ENCODE measurements around the gene CARD19. TPM values are rescaled to one million over a fixed set of nuclear protein-coding genes. Genes with fewer than 3 reads are reported as not detected.

The CARD19 gene
- total and polyA plus RNA-seq, 4 donors = 31.1 to 70.7 (median 48.5) TPM

GRCh38 chr9:93087971-93088655, 7.9 kb upstream of the CARD19 start:
- H3K27me3 ChIP-seq (ENCODE audit: control insufficient read depth in 3 of 3, insufficient read depth in 3 of 3, low read length in 2 of 3) = no peaks in the 10 kb centered on the region
- DNase-seq (no peak), ATAC-seq (ENCODE audit: insufficient read depth, low FRiP score) (no peak)
- TF ChIP-seq CTCF (IDR thresholded peaks at IDR 0.05; ENCODE audit: control extremely low read depth, extremely low read depth) = no peak
- H3K36me3 ChIP-seq (ENCODE audit: control insufficient read depth in 4 of 4, insufficient read depth in 4 of 4, low read length in 4 of 4) = no peaks in the 10 kb centered on the region
- no peak overlapping the region for H3K27ac ChIP-seq (ENCODE audit: low read depth in 1 of 2, low read length in 1 of 2)
- H3K4me3 ChIP-seq = no peak overlapping the region
- WGBS, 2 donors = 97 to 98% methylated on average over 12 of the region's 12 CpGs
- peaks cover 0 to 3% (median 0%) of the 10 kb centered on the region in 4 donors for H3K9me3 ChIP-seq (ENCODE audit: control insufficient read depth in 4 of 4, insufficient read depth in 3 of 4, low read length in 3 of 4)
- peaks cover 0 to 13% (median 4%) of the 10 kb centered on the region in 5 donors for H3K4me1 ChIP-seq (ENCODE audit: control insufficient read depth in 5 of 5, insufficient read depth in 5 of 5, low read length in 5 of 5)
- H3K9ac ChIP-seq (ENCODE audit: insufficient read depth in 1 of 2, low read length in 2 of 2) = no peak overlapping the region

GRCh38 chr9:93088656-93089015, 7.4 kb upstream of the CARD19 start:
- H3K27me3 ChIP-seq (ENCODE audit: control insufficient read depth in 3 of 3, insufficient read depth in 3 of 3, low read length in 2 of 3) = no peaks in the 10 kb centered on the region
- ATAC-seq (ENCODE audit: insufficient read depth, low FRiP score) = no peak
- H3K9me3 ChIP-seq (ENCODE audit: control insufficient read depth in 4 of 4, insufficient read depth in 3 of 4, low read length in 3 of 4) = peaks cover 0 to 3% (median 0%) of the 10 kb centered on the region in 4 donors
- H3K4me3 ChIP-seq = no peak overlapping the region
- no peak for TF ChIP-seq CTCF (IDR thresholded peaks at IDR 0.05; ENCODE audit: control extremely low read depth, extremely low read depth)
- H3K9ac ChIP-seq (ENCODE audit: insufficient read depth in 1 of 2, low read length in 2 of 2) = no peak overlapping the region
- no peak for DNase-seq
- no peak overlapping the region for H3K27ac ChIP-seq (ENCODE audit: low read depth in 1 of 2, low read length in 1 of 2)
- WGBS, 2 donors = 97 to 98% methylated on average over 4 of the region's 4 CpGs
- H3K36me3 ChIP-seq (ENCODE audit: control insufficient read depth in 4 of 4, insufficient read depth in 4 of 4, low read length in 4 of 4) = no peaks in the 10 kb centered on the region
- H3K4me1 ChIP-seq (ENCODE audit: control insufficient read depth in 5 of 5, insufficient read depth in 5 of 5, low read length in 5 of 5) = peaks cover 0 to 13% (median 2%) of the 10 kb centered on the region in 5 donors

- 88 to 92% methylated on average over 5 of the region's 5 CpGs for WGBS, 2 donors
- Histone ChIP-seq H3K27me3 (ENCODE audit: control insufficient read depth in 3 of 3, insufficient read depth in 3 of 3, low read length in 2 of 3) (no peaks in the 10 kb centered on the region), H3K9ac (ENCODE audit: insufficient read depth in 1 of 2, low read length in 2 of 2) (no peak overlapping the region), H3K36me3 (ENCODE audit: control insufficient read depth in 4 of 4, insufficient read depth in 4 of 4, low read length in 4 of 4) (no peaks in the 10 kb centered on the region), H3K4me3 (no peak overlapping the region), H3K27ac (ENCODE audit: low read depth in 1 of 2, low read length in 1 of 2) (no peak overlapping the region), H3K4me1 (ENCODE audit: control insufficient read depth in 5 of 5, insufficient read depth in 5 of 5, low read length in 5 of 5) (peaks cover 0 to 17% (median 4%) of the 10 kb centered on the region in 5 donors), H3K9me3 (ENCODE audit: control insufficient read depth in 4 of 4, insufficient read depth in 3 of 4, low read length in 3 of 4) (peaks cover 0 to 3% (median 0%) of the 10 kb centered on the region in 4 donors)
- DNase-seq = no peak
- ATAC-seq (ENCODE audit: insufficient read depth, low FRiP score) = no peak
- no peak for TF ChIP-seq CTCF (IDR thresholded peaks at IDR 0.05; ENCODE audit: control extremely low read depth, extremely low read depth)
These were observed 7.0 kb upstream of the CARD19 start for GRCh38 chr9:93089024-93089423.

Measured in lung (tissue), 12 donors.